Panc1 (cell line): ENCODE results near the gene CEP57. TPM values are rescaled to one million over a fixed set of nuclear protein-coding genes. Genes with fewer than 3 reads are reported as not detected.

ENCODE experiments used
- ATAC-seq: fragments of 200-7000 bp; cut with Tn5 transposase; 2 replicates; pipeline ENCODE4 v1.9.1; 2020; ENCODE audit warnings: mild to moderate bottlenecking, moderate library complexity
- BruUV-seq: library from RNA; stranded (reverse); fragments of 400-500 nt; replicated peaks from 2 replicates; lab custom pipeline; 2021; lab: Mats Ljungman, UMichigan
- CTCF ChIA-PET: fragments of 300-600 bp; sonication (Branson Sonifier 250); formaldehyde crosslinking; loops from one replicate; lab custom pipeline; 2022; ENCODE audit warnings: antibody characterized with exemption; lab: Charles Lee
- POLR2A ChIA-PET: fragments of 300-600 bp; sonication (Branson Sonifier 250); formaldehyde crosslinking; loops from one replicate; lab custom pipeline; 2022; ENCODE audit warnings: antibody characterized with exemption; lab: Charles Lee
- DNase-seq: peaks from one replicate; pipeline ENCODE4 v3.0.0-alpha.2; 2010; ENCODE audit warnings: low read depth, low spot score
- H3K27ac ChIP-seq: 2 replicates; pipeline ENCODE4 v1.5.1; 2011; ENCODE audit warnings: mild to moderate bottlenecking, low read length, inconsistent platforms
- H3K27me3 ChIP-seq: fragments of 200-500 bp; sonication (Bioruptor generic); 2 replicates; pipeline ENCODE4 v1.6.0; 2014; ENCODE audit warnings: low read length, inconsistent platforms; ENCODE audit not compliant: control insufficient read depth, insufficient read depth
- H3K36me3 ChIP-seq: fragments of 200-500 bp; sonication (Bioruptor generic); 2 replicates; pipeline ENCODE4 v1.5.1; 2014; ENCODE audit warnings: inconsistent platforms, mild to moderate bottlenecking, low read length, moderate library complexity; ENCODE audit not compliant: control insufficient read depth, insufficient read depth
- H3K4me1 ChIP-seq: 2 replicates; pipeline ENCODE4 v1.5.1; 2011; ENCODE audit warnings: inconsistent platforms, mild to moderate bottlenecking, low read length, moderate library complexity; ENCODE audit not compliant: control insufficient read depth, insufficient read depth
- H3K4me3 ChIP-seq, 2 experiments: 2 replicates each; pipeline ENCODE4 v1.5.1; 2011 to 2012; ENCODE audit warnings: low read depth in 2 of 2, low read length in 2 of 2, mild to moderate bottlenecking in 2 of 2, inconsistent platforms in 1 of 2, moderate library complexity in 1 of 2
- H3K9me3 ChIP-seq: fragments of 200-500 bp; sonication (Bioruptor generic); 2 replicates; pipeline ENCODE4 v1.5.1; 2014; ENCODE audit warnings: low read depth, mild to moderate bottlenecking, inconsistent platforms, low read length, moderate library complexity; ENCODE audit not compliant: control insufficient read depth, insufficient read depth
- CTCF ChIP-seq: fragments of 450-650 bp; IDR thresholded peaks from 2 replicates; pipeline ENCODE4 v1.5.1; 2017; ENCODE audit warnings: mild to moderate bottlenecking
- POLR2AphosphoS5 ChIP-seq: IDR thresholded peaks from 2 replicates; pipeline ENCODE4 v1.6.1; 2012; ENCODE audit warnings: mild to moderate bottlenecking, low read depth, low read length, moderate library complexity
- REST ChIP-seq, 2 experiments: IDR thresholded peaks; 2 replicates each; pipeline ENCODE4 v1.6.1; 2011 to 2012; ENCODE audit warnings: low read depth in 2 of 2, control low read depth in 1 of 2, low read length in 1 of 2, mild to moderate bottlenecking in 1 of 2, moderate library complexity in 1 of 2; ENCODE audit not compliant: insufficient read depth in 1 of 2
- SIN3A ChIP-seq: IDR thresholded peaks from 2 replicates; pipeline ENCODE4 v1.6.1; 2012; ENCODE audit warnings: low read depth, mild to moderate bottlenecking, low read length, moderate library complexity, borderline replicate concordance; ENCODE audit not compliant: insufficient read depth
- TCF7L2 ChIP-seq: IDR thresholded peaks from 2 replicates; pipeline ENCODE4 v1.6.1; 2011; ENCODE audit warnings: mild to moderate bottlenecking, low read depth, low read length, inconsistent platforms
- in situ Hi-C: cut with HindIII; loops from 2 replicates; pipeline ENCODE4 v1.10.0; 2016; ENCODE audit warnings: low sequenced_read_pairs, low pct_unique_long_range_greater_than_20kb
- intact Hi-C: fragments of 100-400 bp; cut with micrococcal nuclease; formaldehyde crosslinking; loops from one replicate; pipeline ENCODE4 v1.10.0; 2022; ENCODE audit not compliant: unreplicated experiment
- total RNA-seq: library from RNA; stranded (reverse); gene quantifications from one replicate; pipeline ENCODE4 v1.2.1, GENCODE V29; 2021; ENCODE audit not compliant: unreplicated experiment

The CEP57 gene
- total RNA-seq, 1 experiment from 2014 or later, result 50.3 TPM

GRCh38 chr11:95796501-95796900 lies 6.2 kb downstream of the CEP57 start:
- CTCF ChIA-PET, result no interaction called here
- no TSS peak for BruUV-seq
- no peaks in the 10 kb centered on the region for H3K27me3 ChIP-seq
- H3K36me3 ChIP-seq, result peaks cover 5% of the 10 kb centered on the region; the same call in 1 of the 2 replicates
- ATAC-seq (no peak), DNase-seq (no peak)
- in situ Hi-C loops (no loop called here), intact Hi-C loops (no loop called here)
- H3K9me3 ChIP-seq, result no peaks in the 10 kb centered on the region
- H3K4me1 ChIP-seq, result peaks cover 21% of the 10 kb centered on the region
- POLR2A ChIA-PET, result no interaction called here
- no peak overlapping the region for H3K27ac ChIP-seq
- TF ChIP-seq REST (IDR thresholded peaks at IDR 0.05; ENCODE audit: insufficient read depth in 1 of 2, low read depth in 2 of 2, low read length in 1 of 2) (no peak), SIN3A (no peak), TCF7L2 (no peak)
- no peak overlapping the region for H3K4me3 ChIP-seq

GRCh38 chr11:95799546-95799945 lies 9.2 kb downstream of the CEP57 start:
- ChIA-PET CTCF (no interaction called here), POLR2A (no interaction called here)
- intact Hi-C loops, result no loop called here
- Histone ChIP-seq H3K4me1 (peaks cover 2% of the 10 kb centered on the region; the same call in 1 of the 2 replicates), H3K27ac (no peak overlapping the region), H3K9me3 (no peaks in the 10 kb centered on the region), H3K4me3 (no peak overlapping the region), H3K36me3 (peaks cover 5% of the 10 kb centered on the region; the same call in 1 of the 2 replicates), H3K27me3 (no peaks in the 10 kb centered on the region)
- in situ Hi-C loops, result no loop called here
- TF ChIP-seq SIN3A, result no peak
- TF ChIP-seq TCF7L2, result no peak
- no peak for TF ChIP-seq POLR2AphosphoS5
- TF ChIP-seq CTCF, result no peak
- no peak for TF ChIP-seq REST (IDR thresholded peaks at IDR 0.05; ENCODE audit: insufficient read depth in 1 of 2, low read depth in 2 of 2, low read length in 1 of 2)
- no peak for DNase-seq
- ATAC-seq, result no peak
- BruUV-seq, result no TSS peak
